GM19324 (cell line): ENCODE measurements around the gene TFB2M.
"Not testable (repeated sequence)": the region's sequence is repeated elsewhere in the genome, so short reads cannot be mapped to it uniquely, and the experiment has no call there.

ENCODE experiments used
- ATAC-seq: cut with Tn5 transposase; IDR thresholded peaks from one replicate; pipeline ENCODE4 v1.9.1; 2021; ENCODE audit warnings: mild to moderate bottlenecking, moderate library complexity; ENCODE audit not compliant: unreplicated experiment, low FRiP score

TFB2M gene

DNA sequence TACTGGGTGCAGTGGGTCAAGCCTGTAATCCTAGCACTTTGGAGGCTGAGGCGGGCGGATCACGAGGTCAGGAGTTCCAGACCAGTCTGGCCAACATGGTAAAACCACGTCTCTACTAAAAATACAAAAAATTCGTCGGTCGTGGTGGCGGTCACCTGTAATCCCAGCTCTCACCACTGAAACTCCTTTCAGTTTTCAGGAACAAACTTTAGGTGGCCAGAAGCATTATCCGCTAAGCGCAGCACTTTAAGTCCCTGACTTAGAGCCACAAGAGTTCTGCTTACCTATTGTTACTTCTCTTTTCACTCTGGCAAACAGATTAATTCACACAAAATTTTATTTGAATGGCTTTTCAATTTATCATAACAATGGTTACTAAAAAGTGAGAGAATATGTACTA is 5.2 kb downstream of the TFB2M start:
- not testable (repeated sequence) for ATAC-seq

DNA sequence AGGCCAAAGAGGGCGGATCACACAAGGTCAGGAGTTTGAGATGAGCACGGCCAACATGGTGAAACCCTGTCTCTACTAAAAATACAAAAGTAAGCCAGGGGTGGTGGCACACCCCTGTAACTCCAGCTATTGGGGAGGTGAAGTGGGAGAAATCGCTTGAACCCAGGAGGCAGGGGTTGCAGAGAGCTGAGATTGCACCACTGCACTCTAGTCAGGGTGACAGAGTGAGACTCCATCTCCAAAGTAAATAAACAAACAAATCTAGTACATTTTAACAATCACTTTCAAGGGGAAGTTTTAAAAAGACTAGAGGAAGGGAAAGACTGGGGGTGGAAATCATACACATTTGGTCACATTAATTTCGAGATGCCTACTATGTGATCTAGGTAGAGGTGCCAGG is 6.8 kb downstream of the TFB2M start:
- ATAC-seq, result no peak

DNA sequence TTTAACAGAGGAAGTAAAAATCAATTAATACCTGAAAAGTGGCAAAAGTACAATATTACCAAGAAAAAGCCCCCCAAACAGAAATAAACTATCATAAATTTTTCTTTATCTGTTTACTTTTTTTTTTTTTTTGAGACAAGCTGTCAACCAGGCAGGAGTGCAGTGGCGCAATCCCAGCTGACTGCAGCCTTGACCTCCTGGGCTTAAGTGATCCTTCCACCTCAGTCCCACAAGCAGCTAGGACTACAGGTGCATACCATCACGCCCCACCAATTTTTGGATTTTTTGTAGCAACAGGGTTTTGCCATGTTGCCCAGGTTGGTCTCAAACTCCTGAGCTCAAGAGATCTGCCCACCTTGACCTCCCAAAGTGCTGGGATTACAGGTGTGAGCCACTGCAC is 8.0 kb downstream of the TFB2M start:
- no peak for ATAC-seq

DNA sequence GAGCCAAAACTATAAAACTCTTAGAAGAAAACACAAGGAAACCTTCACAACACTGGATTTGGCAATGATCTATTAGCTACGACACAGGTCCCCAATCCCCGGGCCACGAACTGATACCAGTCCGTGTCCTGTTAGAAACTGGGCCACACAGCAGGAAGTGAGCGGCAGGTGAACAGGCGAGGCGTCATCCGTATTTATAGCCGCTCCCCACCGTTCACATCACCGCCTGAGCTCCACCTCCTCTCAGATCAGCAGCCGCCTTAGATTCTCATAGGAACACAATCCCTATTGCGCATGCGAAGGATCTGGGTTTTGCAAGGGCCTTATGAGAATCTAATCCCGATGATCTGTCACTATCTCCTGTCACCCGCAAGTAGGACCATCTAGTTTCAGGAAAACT is 11.9 kb downstream of the TFB2M start:
- no peak for ATAC-seq

DNA sequence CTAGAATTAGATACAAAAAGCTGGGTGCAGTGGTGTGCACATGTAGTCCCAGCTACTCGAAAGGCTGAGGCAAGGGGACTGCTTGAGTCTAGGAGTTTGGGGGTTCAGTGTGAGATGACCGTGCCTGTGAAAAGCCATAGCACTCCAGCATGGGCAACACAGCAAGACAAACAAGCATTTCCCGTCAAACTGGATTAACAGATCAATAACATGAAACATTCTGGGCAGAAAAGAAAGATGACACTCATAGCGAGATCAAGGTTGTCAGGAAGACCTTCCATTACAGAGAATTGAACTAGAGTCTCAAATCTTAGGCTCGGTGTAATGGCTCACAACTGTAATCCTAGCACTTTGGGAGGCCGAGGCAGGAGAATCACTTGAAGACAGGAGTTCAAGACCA is 14.0 kb downstream of the TFB2M start:
- no peak for ATAC-seq

DNA sequence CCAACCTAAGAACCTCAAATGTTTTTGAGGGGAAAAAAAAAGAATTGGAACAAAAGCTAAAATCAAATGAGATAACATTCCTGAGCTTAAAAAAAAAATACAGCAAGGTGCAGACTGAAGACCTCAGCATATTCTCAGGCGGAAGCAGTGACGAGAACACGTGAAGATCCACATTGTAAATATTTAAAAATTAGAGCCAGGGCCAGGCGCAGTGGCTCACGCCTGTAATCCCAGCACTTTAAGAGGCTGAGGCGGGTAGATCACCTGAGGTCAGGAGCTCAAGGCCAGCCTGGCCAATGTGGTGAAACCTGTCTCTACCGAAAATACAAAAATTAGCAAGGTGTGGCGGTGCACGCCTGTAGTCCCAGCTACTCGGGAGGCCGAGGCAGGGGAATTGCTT is 15.7 kb downstream of the TFB2M start:
- ATAC-seq, result no peak

DNA sequence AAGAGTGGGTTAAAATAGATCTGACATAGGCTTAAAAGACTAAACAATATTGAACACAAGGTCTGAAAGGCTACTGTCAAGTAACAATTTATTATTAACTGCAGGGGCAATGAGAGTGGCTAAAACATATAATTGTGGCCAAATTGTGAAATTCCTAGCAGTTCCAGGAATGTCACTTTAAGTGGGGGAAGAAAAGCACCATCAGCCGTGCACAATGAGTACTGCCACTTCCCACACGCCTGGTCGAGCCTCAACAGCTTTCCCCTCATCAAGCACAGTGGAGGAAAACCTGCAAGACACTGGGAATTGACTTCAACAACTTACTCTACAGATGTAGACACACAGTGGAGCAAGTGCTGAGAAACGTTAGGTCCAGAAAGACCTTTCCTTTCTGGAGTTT is 16.4 kb downstream of the TFB2M start:
- ATAC-seq, result no peak

DNA sequence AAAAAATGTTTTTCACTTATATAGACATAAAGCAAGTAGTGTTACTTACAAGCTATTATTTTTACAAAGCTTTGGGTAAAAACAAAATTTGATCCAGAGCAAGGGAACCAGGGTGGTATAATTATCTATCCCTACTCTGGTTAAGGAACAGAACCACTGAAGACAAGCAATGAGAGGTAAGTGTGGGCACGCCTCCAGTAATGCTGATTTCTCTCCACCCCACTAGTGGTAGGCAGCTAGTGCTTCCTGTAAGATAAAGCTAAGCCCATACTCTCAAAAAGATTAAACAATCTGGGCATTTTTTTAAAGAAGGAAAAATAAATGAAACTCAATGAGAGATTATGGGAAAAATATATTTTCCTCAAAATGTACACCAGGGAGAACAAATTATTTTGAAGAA is 22.1 kb downstream of the TFB2M start:
- no peak for ATAC-seq

DNA sequence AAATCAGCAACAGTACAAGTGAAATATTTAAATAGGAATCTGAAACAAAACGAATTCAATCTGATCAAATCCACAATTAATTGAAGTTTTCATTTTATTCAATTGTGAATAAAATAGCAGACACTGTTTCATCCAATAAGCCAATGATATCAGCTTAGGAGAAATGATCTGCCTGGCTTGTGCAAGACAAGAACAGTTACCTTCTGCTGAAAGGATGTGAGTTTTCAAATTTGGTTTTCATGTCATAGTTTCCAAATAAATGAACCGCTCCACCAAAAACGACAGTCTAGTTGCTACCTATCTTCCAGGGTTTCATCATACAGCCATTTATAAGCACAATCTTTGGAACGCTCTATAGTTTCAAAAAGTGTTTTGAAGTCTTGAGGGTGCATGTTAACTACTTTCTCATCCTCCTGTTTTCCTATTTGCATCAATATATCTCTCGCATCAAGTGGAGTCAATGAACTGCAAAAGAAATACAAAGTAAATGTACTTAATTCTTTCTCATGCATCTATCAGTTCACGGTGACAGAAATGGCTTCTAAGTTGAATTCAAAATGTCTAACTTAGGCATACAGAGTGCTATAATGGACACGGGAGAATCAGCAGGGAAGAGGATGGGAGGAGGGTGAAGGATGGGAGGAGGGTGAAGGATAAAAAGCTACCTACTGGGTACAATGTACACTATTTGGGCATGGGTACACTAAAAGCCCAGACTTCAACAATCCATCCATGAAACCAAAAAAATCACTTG is 25.1 kb downstream of the TFB2M start:
- ATAC-seq, result no peak

DNA sequence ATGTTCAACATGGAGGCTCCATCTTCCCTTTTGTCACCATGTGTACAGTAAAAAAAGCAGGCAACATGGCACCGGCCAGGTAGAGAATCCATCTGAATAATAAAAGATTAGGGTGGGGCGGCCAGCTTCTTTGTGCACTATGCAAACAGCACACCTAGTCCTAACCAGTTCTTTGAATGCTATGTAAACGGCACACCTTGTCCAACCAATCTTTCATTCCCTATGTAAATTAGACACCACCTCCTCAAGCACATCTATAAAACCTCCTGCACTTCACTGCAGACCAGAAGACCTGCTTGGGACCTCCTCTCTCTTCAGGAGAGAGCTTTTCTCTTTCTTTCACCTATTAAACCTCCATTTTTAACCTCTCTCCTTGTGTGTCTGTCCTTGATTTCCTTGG is 28.2 kb downstream of the TFB2M start:
- no peak for ATAC-seq

DNA sequence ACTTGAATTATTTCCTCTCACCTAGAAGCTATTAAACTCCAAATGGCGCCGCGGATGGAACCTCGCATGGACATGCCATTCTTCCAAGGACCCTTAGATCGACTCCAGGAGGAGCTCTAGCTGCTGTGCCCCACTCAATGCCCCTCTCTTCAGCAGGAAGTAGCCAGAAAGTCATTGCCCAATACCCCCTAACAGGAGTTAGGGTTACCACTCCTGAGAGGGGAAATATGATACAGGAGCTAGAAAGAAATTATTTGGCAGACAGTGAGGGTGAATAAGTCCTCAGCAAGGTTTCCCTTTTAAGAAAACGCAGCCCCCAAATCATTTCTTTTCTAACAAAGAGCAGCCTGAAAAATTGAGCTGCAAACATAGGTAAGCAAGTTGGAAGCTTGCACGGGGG is 28.6 kb downstream of the TFB2M start:
- ATAC-seq, result no peak

DNA sequence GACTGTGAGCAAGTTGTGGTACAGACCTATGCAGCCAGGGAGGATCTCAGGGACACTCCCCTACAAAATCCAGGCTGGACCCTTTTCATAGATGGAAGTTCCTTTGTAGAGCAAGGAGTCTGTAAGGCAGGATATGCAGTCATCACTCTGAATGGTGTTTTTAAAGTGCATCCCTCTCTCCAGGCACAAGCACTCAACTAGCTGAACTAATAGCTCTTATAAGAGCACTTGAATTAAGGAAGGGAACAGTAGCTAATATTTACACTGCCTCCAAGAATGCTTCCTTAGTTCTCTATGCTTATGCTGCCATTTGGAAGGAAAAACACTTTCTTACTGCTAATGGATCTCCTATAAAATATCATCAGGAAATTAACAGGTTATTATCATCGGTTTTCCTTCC is 31.9 kb downstream of the TFB2M start:
- ATAC-seq, result no peak

DNA sequence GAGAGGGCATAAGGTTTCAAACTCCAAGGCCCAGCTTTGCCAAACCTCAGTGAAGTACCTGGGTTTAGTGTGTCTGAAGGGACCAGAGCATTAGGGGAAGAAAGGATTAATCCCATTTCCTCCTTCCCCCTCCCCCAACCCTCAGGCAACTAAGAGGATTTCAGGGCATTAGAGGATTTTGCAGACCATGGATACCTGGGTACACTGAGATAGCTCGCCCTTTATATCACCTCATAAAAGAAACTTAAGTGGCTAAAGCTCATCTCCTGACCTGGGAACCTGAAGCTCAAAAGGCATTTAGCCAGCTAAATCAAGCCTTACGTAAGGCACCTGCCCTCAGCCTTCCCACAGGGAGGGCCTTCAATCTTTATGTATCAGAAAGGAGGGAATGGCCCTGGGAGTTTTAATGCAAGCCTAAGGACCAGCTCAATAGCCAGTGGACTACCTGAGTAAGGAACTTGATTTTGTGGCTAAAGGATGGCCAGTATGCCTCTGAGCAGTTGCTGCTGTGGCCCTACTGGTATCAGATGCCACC is 32.6 kb downstream of the TFB2M start:
- no peak for ATAC-seq

DNA sequence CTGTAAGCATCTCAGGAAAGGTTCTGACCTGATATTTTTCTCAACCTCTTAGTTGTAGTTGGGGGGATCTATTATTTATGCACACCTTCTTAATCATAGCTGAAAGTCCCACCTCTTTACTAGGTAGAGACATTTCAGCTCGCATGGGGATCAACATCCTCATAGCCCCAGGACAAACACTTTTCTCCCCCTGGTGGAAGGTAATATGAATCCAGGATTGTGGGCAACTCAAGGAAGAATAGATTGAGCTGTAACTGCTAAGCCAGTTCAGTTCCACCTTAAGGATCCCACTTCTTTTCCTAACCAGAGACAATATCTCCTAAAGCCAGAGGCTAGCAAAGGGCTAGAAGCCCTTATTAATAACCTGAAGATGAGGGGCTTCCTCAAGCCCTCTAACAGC is 33.5 kb downstream of the TFB2M start:
- no peak for ATAC-seq

DNA sequence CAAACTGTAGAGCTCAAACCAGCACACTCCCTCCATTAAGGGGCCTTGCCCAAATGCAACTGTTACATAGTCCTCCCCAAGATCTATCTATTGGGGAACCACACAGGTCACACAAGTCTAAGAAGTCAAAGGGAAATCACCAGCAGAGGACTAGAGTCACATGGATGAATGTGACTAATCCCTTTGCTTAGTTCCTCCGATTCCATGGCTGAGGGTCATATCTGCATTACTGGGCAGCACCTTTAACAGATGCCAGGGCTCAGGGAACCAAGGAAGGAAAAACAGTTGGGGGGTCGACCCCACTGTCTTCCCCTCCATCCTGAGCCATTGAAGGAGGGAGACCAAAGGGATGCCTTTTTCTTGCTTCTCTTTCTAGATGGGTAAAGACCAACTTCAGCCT is 35.6 kb downstream of the TFB2M start:
- no peak for ATAC-seq

DNA sequence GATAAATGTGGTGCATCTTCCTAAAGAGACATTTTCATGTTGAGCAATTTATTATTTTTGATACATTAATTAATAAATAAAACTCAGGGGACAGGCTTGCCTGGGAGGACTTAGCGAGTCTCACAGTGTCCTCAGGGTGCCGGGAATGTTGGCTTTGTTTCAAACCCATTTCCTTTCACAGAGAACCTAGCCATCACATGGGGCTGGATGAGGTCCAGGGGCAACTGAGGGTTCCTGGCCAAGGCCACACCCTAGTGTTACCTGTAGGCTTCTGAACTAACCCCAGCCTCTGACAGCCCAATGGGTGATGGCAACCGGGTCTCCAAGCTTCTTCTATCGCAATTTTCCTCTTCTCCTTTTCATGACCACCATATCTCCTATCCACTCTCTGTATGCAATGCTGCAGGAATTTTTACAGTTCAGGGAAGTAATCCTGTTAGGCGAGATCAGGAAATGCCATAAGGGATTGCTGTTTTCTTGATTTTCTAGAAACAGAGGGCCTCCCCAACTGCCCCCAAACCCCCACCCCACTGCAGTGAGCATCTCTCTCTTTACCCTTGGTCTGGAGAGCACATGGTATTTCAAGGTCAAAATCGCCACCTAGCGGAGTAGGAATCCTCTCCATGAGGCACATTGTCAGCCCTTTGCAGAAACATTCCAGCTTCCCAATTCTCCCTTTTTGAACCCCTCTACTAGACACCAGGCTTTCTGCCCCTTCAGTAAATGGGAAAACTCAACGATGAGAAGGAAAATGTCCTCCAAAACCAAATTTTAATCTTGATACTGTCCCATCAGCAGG is 36.9 kb downstream of the TFB2M start:
- ATAC-seq, result no peak

DNA sequence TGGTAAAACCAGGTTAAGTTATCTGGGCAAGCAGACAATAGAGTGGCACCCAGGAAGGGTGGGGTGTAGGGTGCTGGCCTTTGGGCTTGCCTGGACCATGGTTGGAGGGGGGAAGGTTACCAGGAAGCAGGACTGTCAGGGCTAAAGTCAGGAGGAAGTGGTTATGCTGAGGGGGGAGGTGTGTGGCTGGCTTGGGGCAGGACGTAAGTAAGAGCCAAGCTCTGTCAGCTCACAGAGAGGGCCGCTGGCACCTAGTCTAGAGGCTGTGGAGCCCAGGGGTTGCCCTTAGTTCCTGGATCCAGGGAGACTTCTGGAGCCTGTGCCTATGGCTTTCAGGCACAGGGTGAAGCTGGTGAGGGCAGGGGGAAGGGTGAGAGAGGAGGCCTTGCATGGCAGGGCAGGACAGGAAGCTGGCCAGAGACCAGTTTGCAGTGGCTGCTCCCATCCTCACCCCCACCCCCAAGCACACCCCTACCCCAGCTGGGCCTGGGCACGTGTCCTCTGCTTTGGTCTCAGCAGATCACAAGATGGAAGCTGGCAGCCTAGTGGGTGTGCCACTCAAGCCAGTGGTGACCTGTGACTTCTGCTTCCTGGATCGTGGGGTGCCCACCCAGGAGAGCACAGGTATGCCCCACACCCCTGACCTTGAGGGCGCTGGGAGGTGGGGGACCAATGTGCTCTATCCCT is 38.5 kb downstream of the TFB2M start:
- ATAC-seq, result no peak

DNA sequence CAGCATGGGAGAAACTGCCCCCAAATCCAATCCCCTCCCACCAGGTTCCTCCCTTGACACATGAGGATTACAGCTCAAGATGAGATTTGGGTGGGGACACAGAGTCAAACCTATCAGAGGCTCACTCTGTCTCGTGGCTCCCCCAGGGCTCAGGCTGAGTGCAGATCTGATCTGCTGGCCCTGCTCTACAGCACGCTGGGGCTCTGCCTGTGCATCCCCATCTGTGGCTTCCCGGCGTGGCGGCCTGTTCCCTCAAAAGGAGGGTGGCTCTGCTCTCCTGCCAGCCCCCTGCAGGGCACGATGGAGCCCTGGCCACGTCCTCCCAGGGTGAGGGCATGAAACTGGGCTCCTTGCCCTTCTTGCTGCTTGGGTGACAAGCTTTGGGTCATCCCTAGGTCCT is 39.1 kb downstream of the TFB2M start:
- no peak for ATAC-seq

DNA sequence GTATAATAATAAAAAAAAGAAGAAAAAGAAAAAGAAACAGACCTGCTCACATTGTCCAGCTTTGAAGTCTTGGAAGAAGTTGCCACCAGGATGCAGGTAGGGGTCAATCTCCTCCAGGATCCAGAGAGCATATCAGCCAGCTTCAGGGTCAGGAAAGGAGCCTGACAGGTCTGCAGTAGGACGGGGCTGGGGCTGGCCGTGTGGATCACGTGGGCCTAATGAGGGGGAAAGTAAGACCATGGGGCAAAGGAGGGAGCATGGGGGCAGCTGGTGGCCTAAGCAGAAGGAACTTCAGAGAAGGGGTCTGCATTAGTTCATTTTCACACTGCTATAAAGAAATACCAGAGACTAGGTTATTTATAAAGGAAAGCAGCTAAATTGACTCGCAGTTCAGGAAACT is 39.7 kb downstream of the TFB2M start:
- ATAC-seq, result no peak

DNA sequence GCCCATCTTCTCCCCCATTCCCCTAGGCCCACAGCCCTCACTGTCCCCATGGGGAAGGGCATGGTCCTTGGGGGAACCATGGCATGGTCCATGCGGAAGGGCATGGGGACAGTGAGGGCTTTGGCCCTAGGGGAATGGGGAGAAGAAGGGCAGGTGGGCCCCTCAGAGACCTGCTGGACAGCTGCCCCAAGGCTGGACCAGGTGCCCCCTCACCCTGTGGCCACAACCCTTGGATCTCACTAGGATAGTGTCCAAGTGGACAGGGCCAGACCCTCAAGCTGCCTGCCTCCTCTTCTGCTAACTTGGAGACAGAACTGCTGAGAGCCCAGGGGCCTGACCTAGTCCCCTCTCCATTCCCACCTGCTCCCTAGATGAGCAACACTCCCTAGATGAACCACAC is 46.5 kb downstream of the TFB2M start:
- no peak for ATAC-seq

DNA sequence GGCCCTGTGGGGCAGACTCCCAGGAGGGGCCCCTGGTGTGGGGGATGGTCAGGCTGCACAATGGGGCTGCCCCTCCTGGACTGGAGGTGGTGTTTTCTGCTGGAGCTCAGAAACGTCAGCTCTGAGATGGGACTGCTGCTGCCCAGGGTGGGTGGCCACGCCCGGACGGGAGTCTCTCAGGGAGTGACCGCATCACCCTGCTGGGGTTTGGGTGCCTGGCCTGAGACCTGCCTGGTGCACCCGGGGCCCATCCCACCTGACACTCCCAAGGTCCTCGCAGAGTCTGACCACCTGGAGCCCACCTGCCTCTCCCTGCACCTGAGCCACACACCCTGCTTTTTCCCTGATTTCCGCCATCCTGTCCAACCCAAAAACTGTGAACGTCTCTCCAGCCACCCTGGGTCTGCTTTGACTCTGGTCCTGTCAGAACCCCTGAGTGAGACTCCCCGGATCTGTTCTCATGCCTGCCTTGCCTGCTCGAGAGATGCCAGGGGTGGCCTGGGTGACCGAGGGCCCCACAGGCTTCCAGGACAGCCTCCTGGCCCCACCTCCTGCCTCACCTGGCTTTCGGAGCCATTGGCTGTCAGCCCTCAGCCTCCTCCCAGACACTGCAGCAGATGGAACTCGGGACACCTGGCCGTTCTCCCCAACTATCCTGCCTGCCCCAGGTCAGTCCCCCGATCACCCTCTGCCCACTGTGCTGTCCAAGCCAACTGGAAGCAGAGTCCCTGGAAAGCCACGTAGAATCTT is 47.4 kb downstream of the TFB2M start:
- no peak for ATAC-seq
